GM18508 (cell line): ENCODE results near the gene COPE.
"Not testable (repeated sequence)": the region's sequence is repeated elsewhere in the genome, so short reads cannot be mapped to it uniquely, and the experiment has no call there.

Experiments
- ATAC-seq: cut with Tn5 transposase; IDR thresholded peaks from one replicate; pipeline ENCODE4 v1.9.1; 2021; ENCODE audit warnings: moderate number of reproducible peaks; ENCODE audit not compliant: insufficient read depth, unreplicated experiment

Gene COPE

GRCh38 chr19:18910801-18911436, 8.3 kb downstream of the COPE start:
- ATAC-seq: no peak

- no peak for ATAC-seq
Observed at GRCh38 chr19:18910010-18910409, 9.2 kb downstream of the COPE start.

GRCh38 chr19:18908917-18909619, 10.1 kb downstream of the COPE start:
- no peak for ATAC-seq

GRCh38 chr19:18906605-18907519, 12.3 kb downstream of the COPE start:
- ATAC-seq: no peak

GRCh38 chr19:18905513-18906236, 13.5 kb downstream of the COPE start:
- ATAC-seq: no peak

GRCh38 chr19:18905058-18905456, 14.1 kb downstream of the COPE start:
- no peak for ATAC-seq

- ATAC-seq: no peak
Observed at GRCh38 chr19:18904334-18905057, 14.7 kb downstream of the COPE start.

GRCh38 chr19:18903156-18904037, 15.8 kb downstream of the COPE start:
- ATAC-seq: no peak

- ATAC-seq: not testable (repeated sequence)
Observed at GRCh38 chr19:18902519-18902918, 16.7 kb downstream of the COPE start.

- no peak for ATAC-seq
Observed at GRCh38 chr19:18901491-18901890, 17.7 kb downstream of the COPE start.

- no peak for ATAC-seq
Observed at GRCh38 chr19:18900700-18901481, 18.3 kb downstream of the COPE start.

- no peak for ATAC-seq
Observed at GRCh38 chr19:18899624-18900560, 19.3 kb downstream of the COPE start.

- ATAC-seq: no peak
Observed at GRCh38 chr19:18898607-18899408, 20.4 kb downstream of the COPE start.

- no peak for ATAC-seq
Observed at GRCh38 chr19:18898081-18898606, 21.0 kb downstream of the COPE start.

- no peak for ATAC-seq
Observed at GRCh38 chr19:18897094-18898029, 21.8 kb downstream of the COPE start.
